ENCODE results near the gene MUC4.
"Not testable (repeated sequence)": the region's sequence is repeated elsewhere in the genome, so short reads cannot be mapped to it uniquely, and the experiment has no call there.

Gene MUC4

GRCh38 chr3:195738274-195739044 is 73.3 kb downstream of the MUC4 start:
- FAIRE-seq, result no peak
- no peak for DNase-seq (ENCODE audit: insufficient read length)
- no peak for TF ChIP-seq POLR2A (IDR thresholded peaks at IDR 0.05; ENCODE audit: low read depth, low read length)
- no peak for TF ChIP-seq POLR2AphosphoS5 (IDR thresholded peaks at IDR 0.05; ENCODE audit: low read depth, low read length)
- no peak for TF ChIP-seq TAF1 (IDR thresholded peaks at IDR 0.05; ENCODE audit: borderline replicate concordance, low read depth, low read length)

DNA sequence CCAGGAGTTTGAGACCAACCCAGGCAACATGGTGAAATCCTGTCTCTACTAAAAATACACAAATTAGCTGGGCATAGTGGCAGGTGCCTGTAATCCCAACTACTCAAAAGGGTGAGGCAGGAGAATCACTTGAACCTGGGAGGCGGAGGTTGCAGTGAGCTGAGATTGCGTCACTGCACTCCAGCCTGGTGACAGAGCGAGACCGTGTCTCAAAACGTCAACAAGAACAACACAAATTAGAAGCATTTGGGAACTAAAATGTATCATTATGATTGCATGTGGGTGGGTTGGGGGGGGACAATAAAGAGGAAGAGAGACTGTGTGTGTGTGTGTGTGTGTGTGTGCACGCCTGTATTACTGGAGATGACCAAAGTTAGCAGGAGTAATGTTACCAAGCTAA is 73.9 kb downstream of the MUC4 start:
- not testable (repeated sequence) for DNase-seq (ENCODE audit: insufficient read length); FAIRE-seq

GRCh38 chr3:195736866-195737490 is 74.8 kb downstream of the MUC4 start:
- DNase-seq (ENCODE audit: insufficient read length) (no peak), FAIRE-seq (peak; percentile 33)
- TF ChIP-seq POLR2A (IDR thresholded peaks at IDR 0.05; ENCODE audit: low read depth, low read length), result no peak
- TF ChIP-seq TAF1 (IDR thresholded peaks at IDR 0.05; ENCODE audit: borderline replicate concordance, low read depth, low read length), result no peak

- no peak for FAIRE-seq
- DNase-seq (ENCODE audit: insufficient read length), result no peak
- TF ChIP-seq POLR2A (IDR thresholded peaks at IDR 0.05; ENCODE audit: low read depth, low read length) (no peak), POLR2AphosphoS5 (IDR thresholded peaks at IDR 0.05; ENCODE audit: low read depth, low read length) (no peak), TAF1 (IDR thresholded peaks at IDR 0.05; ENCODE audit: borderline replicate concordance, low read depth, low read length) (no peak)
Observed at GRCh38 chr3:195735036-195735695, 76.6 kb downstream of the MUC4 start.

DNA sequence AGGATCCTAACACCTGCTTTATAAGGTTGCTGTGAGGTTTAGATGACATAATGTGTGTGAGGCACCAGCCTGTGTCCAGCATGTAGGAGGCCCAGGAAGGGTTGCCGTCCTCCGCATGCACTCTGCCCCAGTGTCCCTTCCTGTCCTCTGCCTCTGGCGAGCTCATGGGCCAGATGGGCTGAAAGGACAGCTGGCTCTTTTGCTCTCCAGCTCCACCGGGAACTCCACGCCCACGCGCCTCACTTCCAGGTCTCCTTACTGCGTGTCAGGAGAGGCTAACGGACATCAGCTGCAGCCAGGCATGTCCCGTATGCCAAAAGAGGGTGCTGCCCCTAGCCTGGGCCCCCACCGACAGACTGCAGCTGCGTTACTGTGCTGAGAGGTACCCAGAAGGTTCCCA is 78.8 kb downstream of the MUC4 start:
- TF ChIP-seq POLR2AphosphoS5 (IDR thresholded peaks at IDR 0.05; ENCODE audit: low read depth, low read length) (no peak), POLR2A (IDR thresholded peaks at IDR 0.05; ENCODE audit: low read depth, low read length) (no peak), TAF1 (IDR thresholded peaks at IDR 0.05; ENCODE audit: borderline replicate concordance, low read depth, low read length) (no peak)
- no peak for DNase-seq (ENCODE audit: insufficient read length)
- FAIRE-seq, result no peak

DNA sequence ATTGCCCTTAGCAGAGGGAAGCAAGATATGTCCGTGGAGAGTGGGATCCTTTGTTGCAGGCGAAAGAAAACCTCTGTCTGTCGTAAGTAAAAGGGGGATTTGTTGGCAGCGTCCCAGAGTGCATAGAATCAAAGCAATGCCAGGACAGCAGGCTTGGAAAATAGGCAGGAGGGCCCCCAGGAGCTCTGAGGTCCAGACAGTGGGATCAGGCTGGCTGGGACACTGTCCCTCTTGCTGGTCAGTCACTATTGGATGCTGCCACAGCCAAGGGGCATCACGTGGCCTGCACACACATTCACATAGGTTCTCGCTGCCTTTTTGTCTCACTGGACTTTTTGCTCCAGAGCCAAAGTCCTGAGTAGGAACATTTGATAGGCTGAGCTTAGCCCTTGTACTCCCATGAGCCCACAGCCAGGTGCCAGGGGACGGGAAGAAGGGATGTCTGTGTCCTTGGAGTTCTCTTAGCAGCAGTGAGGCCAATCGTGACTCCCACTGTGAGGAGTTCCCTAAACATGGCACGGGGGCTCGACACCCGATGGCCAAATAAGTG is 80.3 kb downstream of the MUC4 start:
- TF ChIP-seq TAF1 (IDR thresholded peaks at IDR 0.05; ENCODE audit: borderline replicate concordance, low read depth, low read length) (no peak), POLR2A (IDR thresholded peaks at IDR 0.05; ENCODE audit: low read depth, low read length) (no peak), POLR2AphosphoS5 (IDR thresholded peaks at IDR 0.05; ENCODE audit: low read depth, low read length) (no peak)
- DNase-seq (ENCODE audit: insufficient read length), result no peak
- no peak for FAIRE-seq

DNA sequence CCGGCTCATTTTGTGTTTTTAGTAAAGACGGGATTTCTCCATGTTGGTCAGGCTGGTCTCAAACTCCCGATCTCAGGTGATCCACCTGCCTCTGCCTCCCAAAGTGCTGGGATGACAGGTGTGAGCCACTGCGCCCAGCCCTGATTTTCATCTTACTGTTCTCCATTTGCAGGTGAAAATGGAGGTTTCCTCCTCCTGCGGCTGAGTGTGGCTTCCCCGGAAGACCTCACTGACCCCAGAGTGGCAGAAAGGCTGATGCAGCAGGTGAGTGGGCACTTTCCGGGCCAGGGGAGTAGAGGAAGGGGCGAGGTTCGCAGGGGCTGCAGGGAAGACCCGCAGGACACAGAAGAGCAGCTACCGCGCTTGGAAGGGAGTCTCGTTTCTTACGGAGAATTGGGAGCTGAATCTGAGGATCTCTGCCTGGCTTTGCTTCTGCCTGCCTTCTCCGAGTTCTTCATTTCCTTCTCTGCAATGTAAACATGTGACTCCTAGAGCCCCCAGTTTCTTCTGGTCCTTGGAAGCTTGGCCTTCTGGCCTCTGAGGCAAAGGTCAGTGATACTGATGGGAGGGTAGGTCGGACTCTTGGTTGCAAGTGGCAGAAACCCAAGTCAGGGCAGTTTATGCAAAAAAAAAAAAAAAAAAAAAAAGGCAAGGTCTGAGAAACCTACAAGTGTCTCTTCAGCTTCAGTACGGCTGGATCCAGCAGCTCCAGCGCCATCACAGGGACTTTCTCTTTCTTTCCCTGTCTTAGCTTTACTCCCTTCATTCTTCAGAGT is 82.1 kb downstream of the MUC4 start:
- TF ChIP-seq POLR2A (IDR thresholded peaks at IDR 0.05; ENCODE audit: low read depth, low read length) (no peak), POLR2AphosphoS5 (IDR thresholded peaks at IDR 0.05; ENCODE audit: low read depth, low read length) (no peak), TAF1 (IDR thresholded peaks at IDR 0.05; ENCODE audit: borderline replicate concordance, low read depth, low read length) (no peak)
- FAIRE-seq (no peak), DNase-seq (ENCODE audit: insufficient read length) (no peak)

- not testable (repeated sequence) for DNase-seq (ENCODE audit: insufficient read length); FAIRE-seq
Observed at GRCh38 chr3:195728789-195729188, 82.9 kb downstream of the MUC4 start.

DNA sequence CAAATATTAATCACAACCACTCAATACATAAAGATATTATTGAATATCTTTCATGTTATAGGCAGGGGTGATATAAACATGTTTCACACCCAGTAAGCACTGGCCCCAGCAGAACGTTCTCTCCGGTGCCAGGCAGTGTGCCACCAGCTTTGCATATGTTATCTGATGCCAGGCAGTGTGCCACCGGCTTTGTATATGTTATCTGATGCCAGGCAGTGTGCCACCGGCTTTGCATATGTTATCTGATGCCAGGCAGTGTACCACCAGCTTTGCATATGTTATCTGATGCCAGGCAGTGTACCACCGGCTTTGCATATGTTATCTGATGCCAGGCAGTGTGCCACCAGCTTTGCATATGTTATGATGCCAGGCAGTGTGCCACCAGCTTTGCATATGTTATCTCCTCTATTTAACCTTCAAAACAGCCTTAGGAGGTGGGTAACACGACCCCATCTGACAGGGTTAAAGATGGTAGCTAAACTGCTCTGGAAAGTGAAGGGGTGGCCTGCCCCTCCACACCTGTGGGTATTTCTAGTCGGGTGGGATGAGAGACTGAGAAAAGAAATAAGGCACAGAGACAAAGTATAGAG is 84.0 kb downstream of the MUC4 start:
- TF ChIP-seq POLR2A (IDR thresholded peaks at IDR 0.05; ENCODE audit: low read depth, low read length), result no peak
- no peak for TF ChIP-seq POLR2AphosphoS5 (IDR thresholded peaks at IDR 0.05; ENCODE audit: low read depth, low read length)
- no peak for TF ChIP-seq TAF1 (IDR thresholded peaks at IDR 0.05; ENCODE audit: borderline replicate concordance, low read depth, low read length)
- DNase-seq (ENCODE audit: insufficient read length) (no peak), FAIRE-seq (no peak)

GRCh38 chr3:195725916-195726740 is 85.6 kb downstream of the MUC4 start:
- FAIRE-seq; DNase-seq (ENCODE audit: insufficient read length): not testable (repeated sequence)

DNA sequence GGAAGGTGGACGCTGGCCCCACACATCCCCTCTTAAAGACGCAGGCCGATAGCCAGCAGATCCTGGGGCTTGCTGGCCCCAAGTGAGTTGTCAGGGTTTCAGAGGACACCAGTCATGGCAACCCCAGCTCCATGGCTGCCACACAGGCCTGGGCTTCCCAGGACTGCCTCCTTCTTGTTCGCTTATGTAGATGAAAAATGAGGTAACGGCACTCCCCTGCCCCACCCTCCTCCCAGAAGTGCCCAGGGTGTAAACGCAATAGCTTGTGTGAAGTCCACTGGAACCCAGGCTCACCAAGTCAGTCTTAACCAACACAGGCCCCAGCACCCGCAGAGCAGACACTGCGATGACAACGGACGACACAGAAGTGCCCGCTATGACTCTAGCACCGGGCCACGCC is 87.4 kb downstream of the MUC4 start:
- not testable (repeated sequence) for FAIRE-seq; DNase-seq (ENCODE audit: insufficient read length)

GRCh38 chr3:195722996-195723345 is 88.8 kb downstream of the MUC4 start:
- not testable (repeated sequence) for FAIRE-seq; DNase-seq (ENCODE audit: insufficient read length)

DNA sequence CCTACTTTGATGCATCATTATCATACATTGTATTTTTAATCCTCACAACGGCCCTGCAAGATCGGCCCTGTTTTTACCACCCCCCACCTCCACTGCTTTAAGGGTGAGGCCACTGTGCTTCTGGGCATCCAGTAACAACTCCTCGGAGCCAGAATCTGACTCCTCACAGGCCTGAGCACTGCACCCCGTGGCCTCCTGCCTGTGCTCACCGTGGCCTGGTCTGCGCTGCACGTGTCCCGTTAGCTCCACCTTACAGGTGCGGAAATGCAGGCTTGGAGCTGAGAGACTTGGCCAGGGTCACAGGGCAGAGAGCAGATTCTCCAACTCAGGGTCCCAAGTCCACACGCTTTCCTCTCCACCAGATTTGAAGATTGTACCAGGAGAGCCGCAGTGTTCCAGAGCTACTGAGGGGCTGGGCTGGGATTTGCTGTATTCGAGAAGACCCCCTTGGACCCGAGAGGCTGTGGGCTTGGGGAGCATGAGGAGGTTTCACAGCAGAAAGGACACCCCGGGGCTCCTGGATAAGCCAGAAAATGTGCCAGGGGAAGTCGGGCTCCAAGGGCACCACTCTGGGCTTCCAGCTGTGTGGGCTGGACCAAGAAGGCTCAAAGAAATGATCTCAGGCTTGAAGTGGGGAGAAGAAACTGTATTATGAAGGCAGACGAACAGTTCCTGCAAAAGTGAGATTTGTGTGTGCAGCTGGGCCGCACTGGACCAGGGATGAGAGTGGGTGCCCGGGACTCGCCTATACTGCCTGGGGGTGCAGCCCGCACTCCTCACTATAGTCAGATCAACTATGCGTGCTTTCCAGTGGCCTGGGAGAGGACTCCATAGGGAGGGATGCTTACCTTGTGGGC is 89.4 kb downstream of the MUC4 start:
- FAIRE-seq; DNase-seq (ENCODE audit: insufficient read length): not testable (repeated sequence)

GRCh38 chr3:195720831-195721506 is 90.8 kb downstream of the MUC4 start, which contains the start of gene MUC20:
MUC20 (plus strand) TSS chr3:195720978; CDS start chr3:195721008, 30 bp downstream.
- not testable (repeated sequence) for DNase-seq (ENCODE audit: insufficient read length); FAIRE-seq

All from GM12892 (cell line).